Fibroblast of lung (primary cell): ENCODE measurements around the gene STIM1. TPM values are rescaled to one million over a fixed set of nuclear protein-coding genes. Genes with fewer than 3 reads are reported as not detected.

ENCODE experiments used
- DNase-seq, 2 donors: peaks; one replicate each; pipeline versions ENCODE4 v3.0.0 to v3.0.0-alpha.2; 2010; ENCODE audit warnings: low read depth in 2 of 2
- H2AFZ ChIP-seq: 2 replicates; pipeline ENCODE4 v1.5.1; 2012; ENCODE audit warnings: low read length, control low read depth, inconsistent platforms
- H3K27ac ChIP-seq: 2 replicates; pipeline ENCODE4 v1.5.1; 2011; ENCODE audit warnings: low read length, control low read depth; ENCODE audit not compliant: insufficient read depth
- H3K27me3 ChIP-seq: 2 replicates; pipeline ENCODE4 v1.5.1; 2011; ENCODE audit warnings: mild to moderate bottlenecking, low read length; ENCODE audit not compliant: control insufficient read depth, insufficient read depth
- H3K36me3 ChIP-seq: 2 replicates; pipeline ENCODE4 v1.5.1; 2011; ENCODE audit warnings: low read length; ENCODE audit not compliant: control insufficient read depth, insufficient read depth
- H3K4me1 ChIP-seq: 2 replicates; pipeline ENCODE4 v1.5.1; 2011; ENCODE audit warnings: low read length; ENCODE audit not compliant: control insufficient read depth, insufficient read depth; ENCODE audit errors: extremely low read depth
- H3K4me2 ChIP-seq: 2 replicates; pipeline ENCODE4 v1.5.1; 2011; ENCODE audit warnings: low read length, control low read depth; ENCODE audit not compliant: insufficient read depth; ENCODE audit errors: extremely low read depth
- H3K4me3 ChIP-seq, 4 experiments: fragments of 200-600 bp in 1 of 4; sonication (generic) in 1 of 4; replicated peaks in 1 of 4; 2 replicates each; pipeline ENCODE4 v1.5.1; 2011 to 2016; ENCODE audit warnings: low read length in 4 of 4, low read depth in 3 of 4, mild to moderate bottlenecking in 3 of 4, control low read depth in 2 of 4, inconsistent platforms in 1 of 4, mixed read lengths in 1 of 4; ENCODE audit not compliant: insufficient read depth in 1 of 4; ENCODE audit errors: control extremely low read depth in 1 of 4
- H3K79me2 ChIP-seq: 2 replicates; pipeline ENCODE4 v1.5.1; 2012; ENCODE audit warnings: mild to moderate bottlenecking, low read length, inconsistent platforms; ENCODE audit not compliant: control insufficient read depth, insufficient read depth
- H3K9ac ChIP-seq: 2 replicates; pipeline ENCODE4 v1.5.1; 2011; ENCODE audit warnings: mild to moderate bottlenecking, low read length, control low read depth; ENCODE audit not compliant: insufficient read depth
- H3K9me3 ChIP-seq: 2 replicates; pipeline ENCODE4 v1.5.1; 2012; ENCODE audit warnings: low read depth, low read length; ENCODE audit not compliant: control insufficient read depth, insufficient read depth
- H4K20me1 ChIP-seq: 2 replicates; pipeline ENCODE4 v1.5.1; 2011; ENCODE audit warnings: low read length; ENCODE audit not compliant: control insufficient read depth, insufficient read depth; ENCODE audit errors: extremely low read depth
- EZH2 ChIP-seq: IDR thresholded peaks from 2 replicates; pipeline ENCODE4 v1.5.1; 2012; ENCODE audit warnings: low read length, control low read depth, mild to moderate bottlenecking; ENCODE audit errors: missing control alignments
- polyA plus RNA-seq, 2 donors: library from polyadenylated mRNA; depleted of rRNA in 1 of 2; stranded (reverse) in 1 of 2; unstranded in 1 of 2; fragments of >200 nt; gene quantifications; 2 replicates each; pipeline ENCODE4 v1.2.1, GENCODE V29; 2011 to 2012; ENCODE audit warnings: missing spikeins in 1 of 2
- total RNA-seq: library from RNA; depleted of rRNA; stranded (reverse); fragments of >200 nt; gene quantifications from 2 replicates; pipeline ENCODE4 v1.2.1, GENCODE V29; 2014
- TF ChIP-seq, protein P1 (sequence below), 2 donors: IDR thresholded peaks in 1 of 2; conservative IDR thresholded peaks in 1 of 2; 1 replicate in 1 of 2; 2 replicates in 1 of 2; pipeline ENCODE4 v1.5.1; 2011 to 2012; ENCODE audit warnings: low read length in 2 of 2, control low read depth in 1 of 2, inconsistent platforms in 1 of 2, low read depth in 1 of 2, mild to moderate bottlenecking in 1 of 2

Gene STIM1
- total and polyA plus RNA-seq, 2 donors (not counting 1 experiment from before 2014, with no cell fraction given): 38.1 to 44.6 TPM

DNA sequence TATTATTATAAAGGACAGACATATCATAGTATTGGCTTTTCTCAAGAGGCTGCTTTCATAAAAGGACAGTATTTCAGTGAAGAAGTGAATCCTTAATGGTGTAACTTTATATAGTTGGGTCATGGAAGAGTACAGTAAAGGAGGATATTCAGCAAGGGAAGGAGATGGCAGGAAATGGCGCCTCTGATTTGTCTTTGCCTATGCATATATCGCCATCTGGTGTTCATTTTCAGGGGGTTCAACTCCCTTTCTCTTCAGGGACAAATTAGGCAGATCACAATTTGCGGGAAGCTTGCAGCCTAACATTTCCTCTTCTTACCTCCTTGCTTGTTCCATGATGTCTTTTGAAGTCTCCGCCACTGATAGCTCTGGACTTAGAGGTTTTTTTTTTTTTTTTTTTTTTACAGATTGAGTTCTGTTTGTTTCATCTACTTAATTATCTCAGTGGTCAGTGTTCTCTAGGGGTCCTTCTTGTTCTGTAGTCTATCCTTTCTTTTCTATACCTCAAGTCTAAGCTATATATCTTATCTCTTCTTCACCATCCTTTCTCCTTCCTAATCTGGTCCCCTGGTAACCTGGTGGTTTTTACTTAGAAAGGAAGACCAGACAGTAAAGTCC lies 217.3 kb downstream of the STIM1 start:
- TF ChIP-seq EZH2: no peak
- TF ChIP-seq, protein P1, sequence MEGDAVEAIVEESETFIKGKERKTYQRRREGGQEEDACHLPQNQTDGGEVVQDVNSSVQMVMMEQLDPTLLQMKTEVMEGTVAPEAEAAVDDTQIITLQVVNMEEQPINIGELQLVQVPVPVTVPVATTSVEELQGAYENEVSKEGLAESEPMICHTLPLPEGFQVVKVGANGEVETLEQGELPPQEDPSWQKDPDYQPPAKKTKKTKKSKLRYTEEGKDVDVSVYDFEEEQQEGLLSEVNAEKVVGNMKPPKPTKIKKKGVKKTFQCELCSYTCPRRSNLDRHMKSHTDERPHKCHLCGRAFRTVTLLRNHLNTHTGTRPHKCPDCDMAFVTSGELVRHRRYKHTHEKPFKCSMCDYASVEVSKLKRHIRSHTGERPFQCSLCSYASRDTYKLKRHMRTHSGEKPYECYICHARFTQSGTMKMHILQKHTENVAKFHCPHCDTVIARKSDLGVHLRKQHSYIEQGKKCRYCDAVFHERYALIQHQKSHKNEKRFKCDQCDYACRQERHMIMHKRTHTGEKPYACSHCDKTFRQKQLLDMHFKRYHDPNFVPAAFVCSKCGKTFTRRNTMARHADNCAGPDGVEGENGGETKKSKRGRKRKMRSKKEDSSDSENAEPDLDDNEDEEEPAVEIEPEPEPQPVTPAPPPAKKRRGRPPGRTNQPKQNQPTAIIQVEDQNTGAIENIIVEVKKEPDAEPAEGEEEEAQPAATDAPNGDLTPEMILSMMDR (conservative IDR thresholded peaks at IDR 0.05 in 1 of 2, IDR thresholded peaks at IDR 0.05 in 1 of 2; ENCODE audit: low read depth in 1 of 2, low read length in 2 of 2): peak; percentile 84 to 88
- H3K4me3 ChIP-seq: no peak overlapping the region
- no peaks in the 10 kb centered on the region for H3K79me2 ChIP-seq
- DNase-seq: peak; percentile 63 to 86
- no peak overlapping the region for H2AFZ ChIP-seq
- H3K4me2 ChIP-seq: no peak overlapping the region
- H4K20me1 ChIP-seq: no peaks in the 10 kb centered on the region
- H3K9ac ChIP-seq: no peak overlapping the region
- H3K27ac ChIP-seq: no peak overlapping the region
- H3K36me3 ChIP-seq: no peaks in the 10 kb centered on the region
- H3K27me3 ChIP-seq: no peaks in the 10 kb centered on the region
- H3K9me3 ChIP-seq: no peaks in the 10 kb centered on the region
- H3K4me1 ChIP-seq: no peaks in the 10 kb centered on the region

DNA sequence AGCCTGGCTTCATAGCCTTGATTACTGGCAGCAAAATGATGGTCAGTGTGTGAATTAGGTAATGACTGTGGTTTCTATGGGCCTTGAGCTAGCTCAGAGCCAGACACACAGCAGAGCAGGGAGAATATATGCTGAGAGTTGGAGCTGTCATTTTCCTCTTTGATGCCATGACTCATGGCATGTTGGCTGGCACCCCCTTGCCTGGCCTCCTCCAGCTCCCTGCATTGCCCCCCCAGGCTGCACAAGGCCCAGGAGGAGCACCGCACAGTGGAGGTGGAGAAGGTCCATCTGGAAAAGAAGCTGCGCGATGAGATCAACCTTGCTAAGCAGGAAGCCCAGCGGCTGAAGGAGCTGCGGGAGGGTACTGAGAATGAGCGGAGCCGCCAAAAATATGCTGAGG lies 218.8 kb downstream of the STIM1 start:
- Histone ChIP-seq H3K27me3 (no peaks in the 10 kb centered on the region), H3K9ac (no peak overlapping the region), H3K79me2 (no peaks in the 10 kb centered on the region), H4K20me1 (no peaks in the 10 kb centered on the region), H3K4me2 (no peak overlapping the region), H3K4me3 (no peak overlapping the region), H3K27ac (no peak overlapping the region), H3K9me3 (no peaks in the 10 kb centered on the region), H3K36me3 (no peaks in the 10 kb centered on the region), H3K4me1 (no peaks in the 10 kb centered on the region), H2AFZ (no peak overlapping the region)
- peak in 1 of 2 donors; percentile 30 for DNase-seq
- TF ChIP-seq, protein P1 (conservative IDR thresholded peaks at IDR 0.05 in 1 of 2, IDR thresholded peaks at IDR 0.05 in 1 of 2; ENCODE audit: low read depth in 1 of 2, low read length in 2 of 2): no peak
- TF ChIP-seq EZH2: no peak

- DNase-seq: no peak
- H3K27me3 ChIP-seq: no peaks in the 10 kb centered on the region
- H2AFZ ChIP-seq: no peak overlapping the region
- H3K9me3 ChIP-seq: no peaks in the 10 kb centered on the region
- no peaks in the 10 kb centered on the region for H3K4me1 ChIP-seq
- no peak overlapping the region for H3K27ac ChIP-seq
- no peaks in the 10 kb centered on the region for H4K20me1 ChIP-seq
- no peak overlapping the region for H3K4me3 ChIP-seq
- no peaks in the 10 kb centered on the region for H3K36me3 ChIP-seq
- no peaks in the 10 kb centered on the region for H3K79me2 ChIP-seq
- TF ChIP-seq EZH2: no peak
- TF ChIP-seq, protein P1 (conservative IDR thresholded peaks at IDR 0.05 in 1 of 2, IDR thresholded peaks at IDR 0.05 in 1 of 2; ENCODE audit: low read depth in 1 of 2, low read length in 2 of 2): no peak
- H3K9ac ChIP-seq: no peak overlapping the region
- H3K4me2 ChIP-seq: no peak overlapping the region
These were observed 221.3 kb downstream of the STIM1 start for GRCh38 chr11:4076774-4077173.
